Stimulated activated CD8-positive, alpha-beta memory T cell treated with anti-CD3 and anti-CD28 coated beads, Interleukin-12 subunit alpha, Interleukin-12 subunit beta, amount 100 ng/mL, for 1 hour (primary cell): Measurements from ENCODE around the gene ITPA.
"Not testable (repeated sequence)": the region's sequence is repeated elsewhere in the genome, so short reads cannot be mapped to it uniquely, and the experiment has no call there.

Experiments used
- DNase-seq: peaks from one replicate; pipeline ENCODE4 v3.0.0-alpha.2; 2020; ENCODE audit warnings: low read depth

Gene ITPA

GRCh38 chr20:3173610-3174441 is 35.5 kb upstream of the ITPA start:
- peak; percentile 83 for DNase-seq

GRCh38 chr20:3174442-3175261 is 34.6 kb upstream of the ITPA start:
- no peak for DNase-seq

GRCh38 chr20:3175270-3175669 is 34.0 kb upstream of the ITPA start:
- DNase-seq: no peak

- no peak for DNase-seq
Measured at GRCh38 chr20:3177746-3178485, 31.4 kb upstream of the ITPA start.

GRCh38 chr20:3180319-3180718 is 29.0 kb upstream of the ITPA start:
- DNase-seq: no peak

- DNase-seq: no peak
Measured at GRCh38 chr20:3181270-3181669, 28.0 kb upstream of the ITPA start.

GRCh38 chr20:3182429-3182828 is 26.9 kb upstream of the ITPA start:
- not testable (repeated sequence) for DNase-seq

GRCh38 chr20:3183896-3184612 is 25.2 kb upstream of the ITPA start:
- DNase-seq: no peak

GRCh38 chr20:3187861-3188260 is 21.4 kb upstream of the ITPA start:
- DNase-seq: not testable (repeated sequence)

GRCh38 chr20:3188823-3189413 is 20.4 kb upstream of the ITPA start:
- no peak for DNase-seq

GRCh38 chr20:3189561-3190131 is 19.7 kb upstream of the ITPA start:
- no peak for DNase-seq

- no peak for DNase-seq
Measured at GRCh38 chr20:3190681-3191111, 18.6 kb upstream of the ITPA start.

GRCh38 chr20:3192226-3193015 is 16.9 kb upstream of the ITPA start:
- no peak for DNase-seq

GRCh38 chr20:3193806-3194616 is 15.3 kb upstream of the ITPA start:
- no peak for DNase-seq

GRCh38 chr20:3194617-3195280 is 14.5 kb upstream of the ITPA start:
- no peak for DNase-seq

- no peak for DNase-seq
Measured at GRCh38 chr20:3195590-3196237, 13.6 kb upstream of the ITPA start.

GRCh38 chr20:3199206-3199605 is 10.1 kb upstream of the ITPA start:
- no peak for DNase-seq
